Erythroblast (primary cell): Measurements from ENCODE around the gene NFIC.

Experiments
- GATA1 ChIP-seq: IDR thresholded peaks from 2 replicates; pipeline ENCODE4 v1.6.1; 2011; ENCODE audit warnings: low read depth, mild to moderate bottlenecking, control low read depth, low read length, moderate library complexity
- POLR2A ChIP-seq: IDR thresholded peaks from 2 replicates; pipeline ENCODE4 v1.6.1; 2011; ENCODE audit warnings: mild to moderate bottlenecking, low read length

DNA sequence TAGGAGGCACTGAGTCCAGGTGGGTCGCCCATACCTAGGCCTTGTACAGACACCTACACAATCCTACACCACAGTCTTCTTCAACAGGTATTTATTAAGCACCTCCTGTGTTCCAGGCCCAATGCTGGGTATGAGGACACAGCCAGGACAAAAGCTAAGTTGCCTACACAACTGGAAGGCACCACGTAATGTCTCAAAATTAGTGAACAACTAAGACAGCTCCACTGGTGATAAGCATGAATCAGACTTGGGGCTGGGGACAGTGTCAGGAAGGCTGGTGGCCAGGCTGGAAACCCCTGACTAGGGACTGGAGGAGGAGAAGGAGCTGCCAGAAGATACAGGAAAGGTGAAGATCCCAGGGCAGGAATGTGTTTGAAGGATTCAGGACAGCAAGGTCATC lies 111.6 kb downstream of the NFIC start:
- no peak for TF ChIP-seq POLR2A
- TF ChIP-seq GATA1 = no peak
